ENCODE data around the gene PIGH. TPM values are rescaled to one million over a fixed set of nuclear protein-coding genes. Genes with fewer than 3 reads are reported as not detected.

Gene PIGH
- total and polyA plus RNA-seq, 4 donors: 16.3 to 35.7 (median 18.0) TPM

- WGBS, 2 donors: 74 to 81% methylated on average over 3 of the region's 3 CpGs
- Histone ChIP-seq H3K27ac (ENCODE audit: low read depth in 1 of 2, low read length in 2 of 2) (no peak overlapping the region), H3K9me3 (ENCODE audit: control insufficient read depth, low read length) (no peaks in the 10 kb centered on the region), H3K4me3 (ENCODE audit: low read length in 2 of 2) (no peak overlapping the region), H3K36me3 (ENCODE audit: control insufficient read depth in 1 of 2, insufficient read depth in 2 of 2, low read length in 1 of 2) (no peaks in the 10 kb centered on the region), H3K27me3 (ENCODE audit: control insufficient read depth in 1 of 2, insufficient read depth in 2 of 2, low read length in 1 of 2) (no peaks in the 10 kb centered on the region), H3K4me1 (ENCODE audit: control insufficient read depth in 1 of 2, insufficient read depth in 2 of 2, low read length in 2 of 2) (no peaks in the 10 kb centered on the region)
- intact Hi-C loops (cut with DNase I): loop anchor here in 1 of 2 donors (2.0 kb wide), 1 partner anchor 141 kb away; no protein-coding TSS in a partner anchor
- DNase-seq (peak in 1 of 2 donors; percentile 11), ATAC-seq (ENCODE audit: low FRiP score) (no peak)
Measured at GRCh38 chr14:67567654-67568053, 32.4 kb downstream of the PIGH start.

- no peaks in the 10 kb centered on the region for H3K4me1 ChIP-seq (ENCODE audit: control insufficient read depth in 1 of 2, insufficient read depth in 2 of 2, low read length in 2 of 2)
- ATAC-seq (ENCODE audit: low FRiP score) (no peak), DNase-seq (peak in 1 of 2 donors; percentile 24)
- WGBS, 2 donors: 63 to 68% methylated on average over 6 of the region's 6 CpGs
- no peak overlapping the region for H3K4me3 ChIP-seq (ENCODE audit: low read length in 2 of 2)
- intact Hi-C loops (cut with DNase I): no loop called here
- no peaks in the 10 kb centered on the region for H3K27me3 ChIP-seq (ENCODE audit: control insufficient read depth in 1 of 2, insufficient read depth in 2 of 2, low read length in 1 of 2)
- no peak overlapping the region for H3K27ac ChIP-seq (ENCODE audit: low read depth in 1 of 2, low read length in 2 of 2)
- no peaks in the 10 kb centered on the region for H3K36me3 ChIP-seq (ENCODE audit: control insufficient read depth in 1 of 2, insufficient read depth in 2 of 2, low read length in 1 of 2)
- H3K9me3 ChIP-seq (ENCODE audit: control insufficient read depth, low read length): no peaks in the 10 kb centered on the region
Measured at GRCh38 chr14:67566908-67567307, 33.2 kb downstream of the PIGH start.

GRCh38 chr14:67564236-67564635 is 35.8 kb downstream of the PIGH start:
- no peak overlapping the region for H3K27ac ChIP-seq (ENCODE audit: low read depth in 1 of 2, low read length in 2 of 2)
- 85 to 86% methylated on average over 5 of the region's 5 CpGs for WGBS, 2 donors
- H3K27me3 ChIP-seq (ENCODE audit: control insufficient read depth in 1 of 2, insufficient read depth in 2 of 2, low read length in 1 of 2): no peaks in the 10 kb centered on the region
- H3K4me3 ChIP-seq (ENCODE audit: low read length in 2 of 2): no peak overlapping the region
- intact Hi-C loops (cut with DNase I): no loop called here
- no peak for ATAC-seq (ENCODE audit: low FRiP score)
- H3K36me3 ChIP-seq (ENCODE audit: control insufficient read depth in 1 of 2, insufficient read depth in 2 of 2, low read length in 1 of 2): no peaks in the 10 kb centered on the region
- no peak for DNase-seq
- H3K9me3 ChIP-seq (ENCODE audit: control insufficient read depth, low read length): no peaks in the 10 kb centered on the region
- no peaks in the 10 kb centered on the region for H3K4me1 ChIP-seq (ENCODE audit: control insufficient read depth in 1 of 2, insufficient read depth in 2 of 2, low read length in 2 of 2)

- intact Hi-C loops (cut with DNase I): no loop called here
- no peaks in the 10 kb centered on the region for H3K27me3 ChIP-seq (ENCODE audit: control insufficient read depth in 1 of 2, insufficient read depth in 2 of 2, low read length in 1 of 2)
- no peaks in the 10 kb centered on the region for H3K9me3 ChIP-seq (ENCODE audit: control insufficient read depth, low read length)
- H3K27ac ChIP-seq (ENCODE audit: low read depth in 1 of 2, low read length in 2 of 2): no peak overlapping the region
- H3K36me3 ChIP-seq (ENCODE audit: control insufficient read depth in 1 of 2, insufficient read depth in 2 of 2, low read length in 1 of 2): no peaks in the 10 kb centered on the region
- ATAC-seq (ENCODE audit: low FRiP score) (peak; percentile 46), DNase-seq (peak in 1 of 2 donors; percentile 60)
- no peaks in the 10 kb centered on the region for H3K4me1 ChIP-seq (ENCODE audit: control insufficient read depth in 1 of 2, insufficient read depth in 2 of 2, low read length in 2 of 2)
- WGBS, 2 donors: 90 to 94% methylated on average over 5 of the region's 5 CpGs
- H3K4me3 ChIP-seq (ENCODE audit: low read length in 2 of 2): no peak overlapping the region
Measured at GRCh38 chr14:67562776-67563150, 37.3 kb downstream of the PIGH start.

GRCh38 chr14:67562025-67562775 is 37.9 kb downstream of the PIGH start:
- intact Hi-C loops (cut with DNase I): no loop called here

GRCh38 chr14:67559639-67560038 is 40.4 kb downstream of the PIGH start:
- H3K27ac ChIP-seq (ENCODE audit: low read depth in 1 of 2, low read length in 2 of 2): no peak overlapping the region
- ATAC-seq (ENCODE audit: low FRiP score): no peak
- no peaks in the 10 kb centered on the region for H3K9me3 ChIP-seq (ENCODE audit: control insufficient read depth, low read length)
- H3K4me1 ChIP-seq (ENCODE audit: control insufficient read depth in 1 of 2, insufficient read depth in 2 of 2, low read length in 2 of 2): no peaks in the 10 kb centered on the region
- H3K36me3 ChIP-seq (ENCODE audit: control insufficient read depth in 1 of 2, insufficient read depth in 2 of 2, low read length in 1 of 2): no peaks in the 10 kb centered on the region
- DNase-seq: peak in 1 of 2 donors; percentile 39
- no peaks in the 10 kb centered on the region for H3K27me3 ChIP-seq (ENCODE audit: control insufficient read depth in 1 of 2, insufficient read depth in 2 of 2, low read length in 1 of 2)
- intact Hi-C loops (cut with DNase I): no loop called here
- 66 to 70% methylated on average over 4 of the region's 4 CpGs for WGBS, 2 donors
- H3K4me3 ChIP-seq (ENCODE audit: low read length in 2 of 2): no peak overlapping the region

More at GRCh38 chr14:67562025-67562775, 37.9 kb downstream of the PIGH start:
- ATAC-seq (ENCODE audit: low FRiP score) (peak; percentile 15), DNase-seq (peak in 1 of 2 donors; percentile 47)
- H3K4me3 ChIP-seq (ENCODE audit: low read length in 2 of 2): no peak overlapping the region
- 87 to 90% methylated on average over 14 of the region's 14 CpGs for WGBS, 2 donors
- H3K27me3 ChIP-seq (ENCODE audit: control insufficient read depth in 1 of 2, insufficient read depth in 2 of 2, low read length in 1 of 2): no peaks in the 10 kb centered on the region
- H3K4me1 ChIP-seq (ENCODE audit: control insufficient read depth in 1 of 2, insufficient read depth in 2 of 2, low read length in 2 of 2): no peaks in the 10 kb centered on the region
- no peaks in the 10 kb centered on the region for H3K36me3 ChIP-seq (ENCODE audit: control insufficient read depth in 1 of 2, insufficient read depth in 2 of 2, low read length in 1 of 2)
- no peaks in the 10 kb centered on the region for H3K9me3 ChIP-seq (ENCODE audit: control insufficient read depth, low read length)
- no peak overlapping the region for H3K27ac ChIP-seq (ENCODE audit: low read depth in 1 of 2, low read length in 2 of 2)

GRCh38 chr14:67557656-67558055 is 42.4 kb downstream of the PIGH start:
- Histone ChIP-seq H3K36me3 (ENCODE audit: control insufficient read depth in 1 of 2, insufficient read depth in 2 of 2, low read length in 1 of 2) (no peaks in the 10 kb centered on the region), H3K9me3 (ENCODE audit: control insufficient read depth, low read length) (no peaks in the 10 kb centered on the region), H3K27ac (ENCODE audit: low read depth in 1 of 2, low read length in 2 of 2) (no peak overlapping the region), H3K4me3 (ENCODE audit: low read length in 2 of 2) (no peak overlapping the region), H3K27me3 (ENCODE audit: control insufficient read depth in 1 of 2, insufficient read depth in 2 of 2, low read length in 1 of 2) (no peaks in the 10 kb centered on the region), H3K4me1 (ENCODE audit: control insufficient read depth in 1 of 2, insufficient read depth in 2 of 2, low read length in 2 of 2) (no peaks in the 10 kb centered on the region)
- intact Hi-C loops (cut with DNase I): no loop called here
- DNase-seq: peak in 1 of 2 donors; percentile 16
- ATAC-seq (ENCODE audit: low FRiP score): no peak
- WGBS, 2 donors: 81 to 86% methylated on average over 3 of the region's 3 CpGs

GRCh38 chr14:67557118-67557517 is 43.0 kb downstream of the PIGH start:
- ATAC-seq (ENCODE audit: low FRiP score) (no peak), DNase-seq (peak in 1 of 2 donors; percentile 30)
- Histone ChIP-seq H3K4me3 (ENCODE audit: low read length in 2 of 2) (no peak overlapping the region), H3K36me3 (ENCODE audit: control insufficient read depth in 1 of 2, insufficient read depth in 2 of 2, low read length in 1 of 2) (no peaks in the 10 kb centered on the region), H3K27me3 (ENCODE audit: control insufficient read depth in 1 of 2, insufficient read depth in 2 of 2, low read length in 1 of 2) (no peaks in the 10 kb centered on the region), H3K4me1 (ENCODE audit: control insufficient read depth in 1 of 2, insufficient read depth in 2 of 2, low read length in 2 of 2) (no peaks in the 10 kb centered on the region), H3K27ac (ENCODE audit: low read depth in 1 of 2, low read length in 2 of 2) (no peak overlapping the region), H3K9me3 (ENCODE audit: control insufficient read depth, low read length) (no peaks in the 10 kb centered on the region)
- WGBS, 2 donors: 82 to 84% methylated on average over 7 of the region's 7 CpGs
- intact Hi-C loops (cut with DNase I): no loop called here

- Histone ChIP-seq H3K4me3 (ENCODE audit: low read length in 2 of 2) (no peak overlapping the region), H3K27me3 (ENCODE audit: control insufficient read depth in 1 of 2, insufficient read depth in 2 of 2, low read length in 1 of 2) (no peaks in the 10 kb centered on the region), H3K4me1 (ENCODE audit: control insufficient read depth in 1 of 2, insufficient read depth in 2 of 2, low read length in 2 of 2) (no peaks in the 10 kb centered on the region), H3K36me3 (ENCODE audit: control insufficient read depth in 1 of 2, insufficient read depth in 2 of 2, low read length in 1 of 2) (no peaks in the 10 kb centered on the region), H3K27ac (ENCODE audit: low read depth in 1 of 2, low read length in 2 of 2) (no peak overlapping the region), H3K9me3 (ENCODE audit: control insufficient read depth, low read length) (no peaks in the 10 kb centered on the region)
- 69% methylated on average over 2 of the region's 2 CpGs for WGBS, 2 donors
- no peak for ATAC-seq (ENCODE audit: low FRiP score)
- intact Hi-C loops (cut with DNase I): no loop called here
- DNase-seq: peak in 1 of 2 donors; percentile 17
Measured at GRCh38 chr14:67556671-67557070, 43.4 kb downstream of the PIGH start.
